ENCODE results near the gene SNRPE. TPM values are rescaled to one million over a fixed set of nuclear protein-coding genes. Genes with fewer than 3 reads are reported as not detected.
A peak's percentile ranks its signal among the peaks of the same experiment; 100 is the strongest.

Gene SNRPE
- total and polyA plus RNA-seq, 12 donors, result 30.1 to 146 (median 81.6) TPM

GRCh38 chr1:203867802-203868201 is 6.4 kb downstream of the SNRPE start:
- Histone ChIP-seq H3K4me1 (replicated peaks in 1 of 2) (peaks cover 0 to 14% of the 10 kb centered on the region in 2 donors), H3K9me3 (replicated peaks in 1 of 3) (no peaks in the 10 kb centered on the region), H3K27ac (peak overlapping the region in 1 of 5 donors; percentile 4), H3K4me3 (no peak overlapping the region), H3K36me3 (replicated peaks in 1 of 2) (peaks cover 0 to 51% of the 10 kb centered on the region in 2 donors), H3K27me3 (no peaks in the 10 kb centered on the region)
- DNase-seq, result no peak
- intact Hi-C loops (cut with DNase I), result loop anchor here in 1 of 2 donors (10.0 kb wide), 1 partner anchor 337 kb away; no protein-coding TSS in a partner anchor
- WGBS, 4 donors, result 45 to 69% (median 59%) methylated on average over 5 of the region's 5 CpGs
- TF ChIP-seq POLR2A (IDR thresholded peaks at IDR 0.05) (no peak), CTCF (IDR thresholded peaks at IDR 0.05) (no peak)

DNA sequence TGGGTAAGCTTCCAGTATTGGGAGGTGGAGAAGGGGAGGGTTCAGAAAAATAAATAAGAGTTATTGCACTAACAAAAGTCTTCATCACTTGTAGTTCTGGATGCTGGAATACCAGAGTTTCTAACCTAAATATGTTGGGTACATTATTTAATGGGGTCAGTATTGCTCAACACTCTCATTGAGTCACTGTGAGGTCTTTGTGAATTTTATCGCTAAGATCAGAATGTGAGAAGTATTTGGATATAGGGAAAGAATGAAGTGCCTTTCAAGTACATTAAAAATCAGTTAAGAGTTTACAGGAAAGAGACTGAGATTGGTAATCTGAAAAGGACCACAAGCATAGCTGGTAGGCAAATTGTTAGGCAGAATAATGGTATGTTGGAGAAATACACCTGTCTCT is 8.8 kb downstream of the SNRPE start:
- Histone ChIP-seq H3K4me1 (replicated peaks in 1 of 2) (peaks cover 0 to 14% of the 10 kb centered on the region in 2 donors), H3K27me3 (no peaks in the 10 kb centered on the region), H3K4me3 (no peak overlapping the region), H3K9me3 (replicated peaks in 1 of 3) (no peaks in the 10 kb centered on the region), H3K36me3 (replicated peaks in 1 of 2) (peaks cover 0 to 34% of the 10 kb centered on the region in 2 donors), H3K27ac (no peak overlapping the region)
- no peak for DNase-seq
- intact Hi-C loops (cut with DNase I), result loop anchor here (2.0 to 5.0 kb wide), 3 partner anchors 202 to 259 kb away; partner anchors contain the start of gene SOX13 (in 1 of the 2)
- 82 to 93% (median 88%) methylated on average over 1 of the region's 1 CpG for WGBS, 4 donors
- no peak for TF ChIP-seq POLR2A (IDR thresholded peaks at IDR 0.05)
- no peak for TF ChIP-seq CTCF (IDR thresholded peaks at IDR 0.05)

GRCh38 chr1:203871114-203871880 is 9.9 kb downstream of the SNRPE start:
- Histone ChIP-seq H3K27ac (peak overlapping the region in 3 of 5 donors; percentile 6 to 54 (median 37)), H3K9me3 (replicated peaks in 1 of 3) (no peaks in the 10 kb centered on the region), H3K4me1 (replicated peaks in 1 of 2) (peaks cover 0 to 14% of the 10 kb centered on the region in 2 donors), H3K27me3 (no peaks in the 10 kb centered on the region), H3K36me3 (replicated peaks in 1 of 2) (peaks cover 0 to 23% of the 10 kb centered on the region in 2 donors), H3K4me3 (no peak overlapping the region)
- intact Hi-C loops (cut with DNase I), result loop anchor here (2.0 to 5.0 kb wide), 3 partner anchors 201 to 258 kb away; partner anchors contain the start of gene SOX13 (in 1 of the 2)
- WGBS, 4 donors, result 48 to 71% (median 55%) methylated on average over 3 of the region's 3 CpGs
- TF ChIP-seq CTCF (IDR thresholded peaks at IDR 0.05), result peak; percentile 72 to 99 (median 98)
- no peak for TF ChIP-seq POLR2A (IDR thresholded peaks at IDR 0.05)
- peak; percentile 32 to 77 (median 51) for DNase-seq

DNA sequence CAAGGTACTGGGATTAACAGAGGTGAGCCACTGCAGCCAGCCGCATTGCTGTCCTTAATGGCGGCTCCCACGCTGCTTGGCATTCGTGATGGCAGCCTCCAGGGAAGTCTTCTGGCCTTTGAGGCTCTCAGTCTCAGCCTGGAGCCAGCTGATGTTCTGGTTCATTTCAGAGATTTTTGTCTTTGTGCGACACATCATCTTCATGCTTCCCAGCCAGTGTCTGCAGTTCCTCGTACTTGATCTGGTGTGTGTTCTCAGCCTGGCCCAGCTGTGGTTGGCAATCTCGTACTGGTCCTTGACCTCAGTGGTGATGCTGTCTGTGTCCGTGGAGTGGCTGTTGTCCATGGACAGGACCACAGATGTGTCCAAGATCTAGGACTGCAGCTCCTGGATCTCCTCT is 11.7 kb downstream of the SNRPE start:
- 80 to 92% (median 81%) methylated on average over 7 to 8 of the region's 8 CpGs for WGBS, 4 donors
- no peaks in the 10 kb centered on the region for H3K9me3 ChIP-seq (replicated peaks in 1 of 3)
- H3K4me3 ChIP-seq, result no peak overlapping the region
- H3K27me3 ChIP-seq, result no peaks in the 10 kb centered on the region
- H3K27ac ChIP-seq, result no peak overlapping the region
- intact Hi-C loops (cut with DNase I), result loop anchor here in 1 of 2 donors (5.0 kb wide), 2 partner anchors 199 to 254 kb away; partner anchors contain the start of gene SOX13
- TF ChIP-seq POLR2A (IDR thresholded peaks at IDR 0.05), result no peak
- no peak for TF ChIP-seq CTCF (IDR thresholded peaks at IDR 0.05)
- peaks cover 0 to 14% of the 10 kb centered on the region in 2 donors for H3K36me3 ChIP-seq (replicated peaks in 1 of 2)
- peaks cover 0 to 14% of the 10 kb centered on the region in 2 donors for H3K4me1 ChIP-seq (replicated peaks in 1 of 2)
- DNase-seq, result no peak

All from adrenal gland (tissue), 12 donors.